A673 (cell line): Measurements from ENCODE around the gene NT5C. TPM values are rescaled to one million over a fixed set of nuclear protein-coding genes. Genes with fewer than 3 reads are reported as not detected.

Source experiments
- BruUV-seq: library from RNA; stranded (reverse); fragments of 400-500 nt; replicated peaks from 2 replicates; lab custom pipeline; 2021; lab: Mats Ljungman, UMichigan
- CTCF ChIA-PET: fragments of 300-600 bp; sonication (Branson Sonifier 250); formaldehyde crosslinking; loops from one replicate; lab custom pipeline; 2022; ENCODE audit warnings: antibody characterized with exemption; lab: Charles Lee
- POLR2A ChIA-PET: fragments of 300-600 bp; sonication (Branson Sonifier 250); formaldehyde crosslinking; loops from one replicate; lab custom pipeline; 2022; ENCODE audit warnings: antibody characterized with exemption; ENCODE audit not compliant: low non-redundant PET; lab: Charles Lee
- DNase-seq: peaks from one replicate; pipeline ENCODE4 v3.0.0-alpha.2; 2015; ENCODE audit warnings: low spot score
- H3K27ac ChIP-seq: fragments of 200-600 bp; sonication (generic); 2 replicates; pipeline ENCODE4 v1.5.1; 2016; ENCODE audit warnings: mixed run types, low read depth, mild to moderate bottlenecking, mixed read lengths, antibody characterized with exemption, low read length; ENCODE audit not compliant: poor library complexity, severe bottlenecking
- H3K27me3 ChIP-seq: fragments of 200-600 bp; sonication (generic); replicated peaks from 2 replicates; pipeline ENCODE4 v1.6.1; 2017; ENCODE audit warnings: mixed run types, low read depth, mild to moderate bottlenecking, mixed read lengths, antibody characterized with exemption, low read length; ENCODE audit not compliant: insufficient read depth, poor library complexity
- H3K36me3 ChIP-seq: fragments of 200-600 bp; sonication (generic); 2 replicates; pipeline ENCODE4 v1.6.1; 2016; ENCODE audit warnings: mixed run types, mild to moderate bottlenecking, mixed read lengths, antibody characterized with exemption, low read length; ENCODE audit not compliant: insufficient read depth, poor library complexity, severe bottlenecking
- H3K4me1 ChIP-seq: fragments of 200-600 bp; sonication (generic); 2 replicates; pipeline ENCODE4 v1.6.1; 2017; ENCODE audit warnings: mixed run types, mild to moderate bottlenecking, mixed read lengths, antibody characterized with exemption, low read length; ENCODE audit not compliant: insufficient read depth, poor library complexity, severe bottlenecking
- H3K4me3 ChIP-seq: fragments of 200-600 bp; sonication (generic); 2 replicates; pipeline ENCODE4 v1.5.1; 2016; ENCODE audit warnings: low read depth, mixed run types, mild to moderate bottlenecking, mixed read lengths, low read length; ENCODE audit not compliant: poor library complexity, severe bottlenecking
- H3K9me3 ChIP-seq: fragments of 200-600 bp; sonication (generic); 2 replicates; pipeline ENCODE4 v1.6.1; 2016; ENCODE audit warnings: mixed run types, low read depth, mild to moderate bottlenecking, mixed read lengths, antibody characterized with exemption, low read length; ENCODE audit not compliant: poor library complexity, severe bottlenecking
- EZH2 ChIP-seq: fragments of 200-600 bp; sonication (generic); IDR thresholded peaks from 2 replicates; pipeline ENCODE4 v1.6.1; 2017; ENCODE audit warnings: borderline replicate concordance, low read depth, mild to moderate bottlenecking, mixed read lengths, antibody characterized with exemption, low read length; ENCODE audit not compliant: poor library complexity, severe bottlenecking
- intact Hi-C: fragments of 100-400 bp; cut with micrococcal nuclease; formaldehyde crosslinking; loops from one replicate; pipeline ENCODE4 v1.10.0; 2022; ENCODE audit not compliant: unreplicated experiment
- total RNA-seq: library from RNA; stranded (reverse); gene quantifications from 2 replicates; pipeline ENCODE4 v1.2.3, GENCODE V29; 2021
- TF ChIP-seq, protein P1 (sequence below): fragments of 300-800, 200-600 bp; sonication (generic); conservative IDR thresholded peaks from 2 replicates; pipeline ENCODE4 v1.5.1; 2017; ENCODE audit warnings: low read depth, mild to moderate bottlenecking, antibody characterized with exemption, low read length, moderate library complexity, mixed read lengths

NT5C gene
- total RNA-seq, 1 experiment from 2014 or later, result 43.3 TPM

DNA sequence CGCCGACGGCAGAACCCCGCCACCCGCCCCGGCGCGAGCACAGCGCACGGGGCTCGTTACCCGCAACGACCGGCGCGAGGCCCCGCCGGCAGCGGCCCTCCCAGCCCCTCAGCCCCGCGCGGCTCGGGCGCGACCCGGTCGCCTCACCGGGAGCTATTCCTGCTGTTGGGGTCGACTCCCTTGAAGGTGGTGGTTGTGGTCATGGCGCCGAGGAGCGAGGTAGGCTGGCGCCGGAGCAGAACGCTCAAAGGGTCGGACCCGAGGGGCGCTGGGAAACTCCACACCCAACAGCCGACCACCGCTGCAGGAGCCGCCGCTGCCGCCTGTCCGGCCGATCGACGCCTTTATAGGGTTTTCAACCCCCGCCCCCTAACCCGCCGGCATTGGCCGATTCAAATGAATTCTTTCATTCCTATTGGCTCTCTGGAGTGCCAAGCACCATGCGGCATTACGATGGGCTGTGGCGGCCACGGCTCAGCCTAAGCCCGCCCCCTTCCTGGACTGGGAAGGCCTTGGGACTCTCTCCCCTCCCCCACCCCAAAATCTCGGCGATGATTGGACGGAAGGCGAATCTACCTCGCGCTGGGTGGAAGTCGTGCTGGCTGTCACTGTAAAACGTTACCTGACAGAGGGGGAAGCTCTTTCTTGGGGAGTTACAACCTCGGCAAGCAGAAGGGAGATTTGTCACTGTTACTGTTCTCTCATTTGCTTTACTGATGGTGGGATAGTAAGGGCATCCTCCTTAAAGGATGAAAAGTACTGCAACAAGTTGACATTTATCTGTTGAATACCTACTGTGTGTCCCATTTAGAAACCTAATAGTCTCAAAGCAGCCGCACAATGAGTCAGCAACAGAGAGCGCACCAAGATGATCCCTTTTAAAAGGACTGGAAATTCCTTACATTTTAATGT lies 22.9 kb upstream of the NT5C start, which contains the start of gene JPT1:
JPT1 (minus strand) TSS at position 318 of the 912 bp plus-strand sequence; CDS start at position 203, 115 bp downstream.
- ChIA-PET CTCF (no interaction called here), POLR2A (interaction anchor here (0.7 kb wide), 2 partner anchors 32 to 119 kb away, joined by 4 to 7 read pairs; no protein-coding TSS in a partner anchor)
- Histone ChIP-seq H3K9me3 (no peaks in the 10 kb centered on the region), H3K36me3 (no peaks in the 10 kb centered on the region), H3K27me3 (no peaks in the 10 kb centered on the region), H3K4me3 (peak within 1 kb of the TSS; percentile 100), H3K4me1 (peaks cover 4% of the 10 kb centered on the region), H3K27ac (peak within 1 kb of the TSS; percentile 92)
- BruUV-seq, result no TSS peak
- DNase-seq, result peak; percentile 100
- intact Hi-C loops, result no loop called here
- TF ChIP-seq, protein P1, sequence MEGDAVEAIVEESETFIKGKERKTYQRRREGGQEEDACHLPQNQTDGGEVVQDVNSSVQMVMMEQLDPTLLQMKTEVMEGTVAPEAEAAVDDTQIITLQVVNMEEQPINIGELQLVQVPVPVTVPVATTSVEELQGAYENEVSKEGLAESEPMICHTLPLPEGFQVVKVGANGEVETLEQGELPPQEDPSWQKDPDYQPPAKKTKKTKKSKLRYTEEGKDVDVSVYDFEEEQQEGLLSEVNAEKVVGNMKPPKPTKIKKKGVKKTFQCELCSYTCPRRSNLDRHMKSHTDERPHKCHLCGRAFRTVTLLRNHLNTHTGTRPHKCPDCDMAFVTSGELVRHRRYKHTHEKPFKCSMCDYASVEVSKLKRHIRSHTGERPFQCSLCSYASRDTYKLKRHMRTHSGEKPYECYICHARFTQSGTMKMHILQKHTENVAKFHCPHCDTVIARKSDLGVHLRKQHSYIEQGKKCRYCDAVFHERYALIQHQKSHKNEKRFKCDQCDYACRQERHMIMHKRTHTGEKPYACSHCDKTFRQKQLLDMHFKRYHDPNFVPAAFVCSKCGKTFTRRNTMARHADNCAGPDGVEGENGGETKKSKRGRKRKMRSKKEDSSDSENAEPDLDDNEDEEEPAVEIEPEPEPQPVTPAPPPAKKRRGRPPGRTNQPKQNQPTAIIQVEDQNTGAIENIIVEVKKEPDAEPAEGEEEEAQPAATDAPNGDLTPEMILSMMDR, result no peak
- TF ChIP-seq EZH2, result no peak

DNA sequence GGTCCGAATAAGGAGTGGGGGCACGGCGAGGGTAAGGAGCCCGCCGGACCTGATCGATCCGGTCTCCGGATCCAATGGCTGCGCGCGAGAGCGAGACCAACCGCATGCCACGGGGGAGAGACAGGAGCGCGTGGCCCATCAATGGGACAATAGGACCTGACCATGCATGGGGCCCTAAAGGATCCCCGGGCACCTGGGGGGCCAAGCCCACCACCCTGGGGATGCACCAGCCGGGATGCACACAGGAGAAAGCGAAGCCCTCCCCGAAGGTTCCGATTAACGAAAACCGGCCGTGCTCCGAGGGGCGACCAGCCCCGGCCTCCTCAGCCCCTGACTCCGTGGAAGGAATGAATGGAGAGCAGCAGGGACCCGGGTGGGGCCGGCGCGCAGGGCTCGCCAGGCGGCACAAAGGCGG lies 22.2 kb upstream of the NT5C start:
- ChIA-PET CTCF (no interaction called here), POLR2A (no interaction called here)
- intact Hi-C loops, result no loop called here
- DNase-seq, result peak; percentile 33
- Histone ChIP-seq H3K27me3 (no peaks in the 10 kb centered on the region), H3K4me3 (peak overlapping the region; percentile 100), H3K4me1 (peaks cover 4% of the 10 kb centered on the region), H3K9me3 (no peaks in the 10 kb centered on the region), H3K36me3 (peaks cover 3% of the 10 kb centered on the region), H3K27ac (peak overlapping the region; percentile 92)
- BruUV-seq, result no TSS peak
- no peak for TF ChIP-seq EZH2
- TF ChIP-seq, protein P1, result no peak

GRCh38 chr17:75152922-75153779 lies 21.6 kb upstream of the NT5C start:
- H3K4me1 ChIP-seq, result peaks cover 4% of the 10 kb centered on the region
- peak overlapping the region; percentile 92 for H3K27ac ChIP-seq
- intact Hi-C loops, result no loop called here
- ChIA-PET POLR2A (no interaction called here), CTCF (no interaction called here)
- H3K27me3 ChIP-seq, result no peaks in the 10 kb centered on the region
- DNase-seq, result peak; percentile 64
- no peaks in the 10 kb centered on the region for H3K9me3 ChIP-seq
- no TSS peak for BruUV-seq
- H3K36me3 ChIP-seq, result peaks cover 10% of the 10 kb centered on the region
- H3K4me3 ChIP-seq, result peak overlapping the region; percentile 100
- no peak for TF ChIP-seq EZH2
- TF ChIP-seq, protein P1, result no peak
